GM12872 (cell line): ENCODE measurements around the gene PDSS2.

Experiments
- TF ChIP-seq, protein P1 (sequence below): IDR thresholded peaks from 3 replicates; pipeline ENCODE4 v1.5.1; 2011; ENCODE audit warnings: low read depth, mild to moderate bottlenecking, low read length, moderate library complexity; ENCODE audit not compliant: insufficient read depth

Gene PDSS2

DNA sequence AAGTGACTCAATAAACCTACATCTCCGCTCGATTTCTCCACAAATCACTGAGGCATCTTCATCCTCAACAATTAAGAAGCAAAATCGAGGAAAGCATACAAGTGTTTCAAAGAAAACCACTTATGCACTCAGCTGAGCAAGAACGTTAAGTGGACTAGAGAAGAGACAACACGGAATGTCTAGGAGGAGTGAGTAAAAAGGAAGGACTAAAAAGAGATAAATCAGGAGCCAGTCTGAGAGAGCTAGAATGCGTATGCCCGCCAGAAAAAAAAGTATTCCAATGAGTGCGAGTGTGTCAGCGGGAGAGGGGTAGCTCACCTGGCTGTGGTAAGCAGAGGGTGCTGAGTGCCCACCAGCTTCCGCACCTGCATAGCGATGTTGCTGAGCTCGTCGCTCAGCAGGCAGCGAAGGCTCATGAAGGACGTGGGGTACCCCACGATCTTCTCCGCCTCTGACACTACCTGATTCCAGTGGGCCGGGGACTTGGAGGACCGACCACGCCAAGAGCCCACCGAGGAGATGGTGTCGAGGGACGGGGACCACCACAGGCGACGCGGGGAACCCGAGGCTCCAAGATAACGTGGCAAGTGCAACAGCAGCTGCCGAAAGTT, 587 bp downstream of the PDSS2 start:
- TF ChIP-seq, protein P1, sequence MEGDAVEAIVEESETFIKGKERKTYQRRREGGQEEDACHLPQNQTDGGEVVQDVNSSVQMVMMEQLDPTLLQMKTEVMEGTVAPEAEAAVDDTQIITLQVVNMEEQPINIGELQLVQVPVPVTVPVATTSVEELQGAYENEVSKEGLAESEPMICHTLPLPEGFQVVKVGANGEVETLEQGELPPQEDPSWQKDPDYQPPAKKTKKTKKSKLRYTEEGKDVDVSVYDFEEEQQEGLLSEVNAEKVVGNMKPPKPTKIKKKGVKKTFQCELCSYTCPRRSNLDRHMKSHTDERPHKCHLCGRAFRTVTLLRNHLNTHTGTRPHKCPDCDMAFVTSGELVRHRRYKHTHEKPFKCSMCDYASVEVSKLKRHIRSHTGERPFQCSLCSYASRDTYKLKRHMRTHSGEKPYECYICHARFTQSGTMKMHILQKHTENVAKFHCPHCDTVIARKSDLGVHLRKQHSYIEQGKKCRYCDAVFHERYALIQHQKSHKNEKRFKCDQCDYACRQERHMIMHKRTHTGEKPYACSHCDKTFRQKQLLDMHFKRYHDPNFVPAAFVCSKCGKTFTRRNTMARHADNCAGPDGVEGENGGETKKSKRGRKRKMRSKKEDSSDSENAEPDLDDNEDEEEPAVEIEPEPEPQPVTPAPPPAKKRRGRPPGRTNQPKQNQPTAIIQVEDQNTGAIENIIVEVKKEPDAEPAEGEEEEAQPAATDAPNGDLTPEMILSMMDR: no peak

- TF ChIP-seq, protein P1: no peak
Measured at GRCh38 chr6:107448776-107449175, 10.6 kb downstream of the PDSS2 start.

DNA sequence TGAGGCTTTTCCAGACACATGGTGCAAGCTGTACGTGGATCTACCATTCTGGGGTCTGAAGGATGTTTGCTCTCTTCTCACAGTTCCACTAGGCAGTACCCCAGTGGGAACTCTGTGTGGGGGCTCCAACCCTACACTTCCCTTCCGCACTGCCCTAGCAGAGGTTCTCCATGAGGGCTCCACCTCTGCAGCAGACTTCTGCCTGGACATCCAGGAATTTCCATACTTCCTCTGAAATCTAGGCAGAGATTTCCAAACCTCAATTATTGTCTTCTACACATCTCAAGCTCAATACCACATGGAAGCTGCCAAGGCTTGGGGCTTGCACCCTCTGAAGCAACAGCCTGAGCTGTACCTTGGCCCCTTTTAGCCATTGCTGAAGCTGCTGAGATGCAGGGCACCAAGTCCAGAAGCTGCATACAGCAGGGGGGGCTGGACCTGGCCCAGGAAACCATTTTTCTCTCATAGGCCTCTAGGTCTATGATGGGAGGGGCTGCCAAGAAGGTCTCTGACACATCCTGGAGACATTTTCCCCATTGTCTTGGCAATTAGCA, 11.6 kb downstream of the PDSS2 start:
- TF ChIP-seq, protein P1: no peak

DNA sequence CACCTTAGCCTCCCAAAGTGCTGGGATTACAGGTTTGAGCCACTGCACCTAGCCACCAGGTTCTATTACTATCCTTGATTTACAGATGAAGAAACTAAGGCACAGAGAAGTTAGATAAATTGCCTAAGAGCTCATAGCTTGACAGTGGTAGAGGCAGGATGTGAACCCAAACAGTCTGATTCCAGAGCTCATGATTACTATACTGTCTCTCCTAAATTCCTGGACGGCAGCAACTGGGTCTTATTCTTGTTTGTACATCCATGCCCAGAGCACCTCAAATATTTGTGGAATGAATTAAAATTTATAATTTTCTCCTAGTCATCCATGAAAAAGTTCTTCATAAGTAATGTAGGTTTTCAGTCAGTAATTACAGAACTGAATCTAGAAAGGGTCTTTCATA, 15.1 kb downstream of the PDSS2 start:
- TF ChIP-seq, protein P1: no peak

DNA sequence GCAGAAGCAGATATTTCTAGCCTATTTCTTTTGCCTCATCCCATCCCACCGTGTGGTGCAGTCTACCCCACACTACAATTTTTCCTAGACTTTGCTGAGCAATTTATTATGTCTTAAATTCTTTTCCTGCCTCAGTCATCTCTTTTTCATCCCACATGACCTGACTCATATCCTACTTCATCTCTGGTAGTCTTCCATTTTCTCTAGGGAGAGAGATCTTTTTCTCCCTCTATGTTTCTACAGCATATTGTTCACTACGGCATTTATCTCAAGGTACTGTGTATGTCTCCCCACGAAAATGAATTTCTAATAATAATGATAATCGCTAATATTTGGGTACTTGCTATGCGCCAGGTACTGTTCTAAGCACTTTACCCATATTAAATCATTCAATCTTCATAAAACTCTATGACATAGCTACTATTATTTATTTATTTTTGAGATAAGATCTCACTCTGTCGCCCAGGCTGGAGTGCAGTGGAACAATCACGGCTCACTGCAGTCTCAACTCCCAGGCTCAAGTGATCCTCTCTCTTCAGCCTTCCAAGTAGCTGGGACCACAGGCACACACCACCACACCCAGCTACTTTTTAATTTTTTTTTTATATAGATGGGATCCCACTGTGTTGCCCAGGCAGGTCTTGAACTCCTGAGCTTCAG, 15.6 kb downstream of the PDSS2 start:
- TF ChIP-seq, protein P1: no peak

DNA sequence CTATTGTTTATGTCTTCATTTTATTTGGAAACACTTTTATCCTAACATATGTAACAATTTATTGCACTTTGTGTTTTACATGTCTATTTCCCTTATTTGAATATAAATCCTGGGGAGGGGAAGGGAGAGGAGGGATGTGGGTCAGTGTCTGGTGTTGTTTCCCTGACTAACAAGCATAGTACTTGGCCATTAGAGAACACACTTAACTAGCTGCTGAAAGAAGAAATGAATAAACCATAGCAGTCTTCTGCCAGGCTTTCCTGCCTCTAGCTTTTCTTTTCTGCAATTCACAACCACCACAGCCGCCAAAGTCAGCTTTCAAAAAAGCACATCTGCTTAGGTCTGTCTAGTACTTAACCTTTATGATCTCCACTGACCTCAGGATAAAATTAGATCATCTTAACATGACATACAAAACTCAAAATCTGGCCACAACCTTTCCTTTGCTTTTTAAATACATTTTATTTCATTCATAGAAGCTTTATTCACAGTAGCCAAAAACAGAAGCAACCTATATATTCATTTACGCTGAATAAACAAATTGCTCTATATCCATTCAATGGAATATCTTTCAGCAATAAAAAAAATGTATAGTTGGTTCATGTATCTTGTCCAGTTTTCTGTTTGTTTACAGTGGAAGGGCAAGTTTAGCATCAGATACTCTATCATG, 16.3 kb downstream of the PDSS2 start:
- TF ChIP-seq, protein P1: no peak

DNA sequence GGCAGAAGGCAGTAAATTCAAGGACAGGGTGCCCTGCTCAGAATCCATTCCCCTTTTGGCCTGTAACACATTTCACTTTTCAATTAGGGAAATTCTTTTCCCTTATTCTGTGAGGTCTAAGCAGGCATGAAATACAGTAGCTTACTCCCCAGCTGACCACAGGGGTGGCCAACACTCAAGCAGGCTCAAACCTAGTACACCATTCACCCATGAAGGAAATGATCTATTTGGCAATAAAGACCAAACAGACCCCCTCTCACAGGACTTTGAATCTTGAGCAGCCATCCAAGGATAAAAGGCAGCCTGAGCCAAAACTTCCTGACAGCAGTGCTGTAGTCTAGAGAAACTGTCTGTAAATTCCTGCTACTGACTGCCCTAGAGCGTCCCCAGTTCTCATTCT, 17.7 kb downstream of the PDSS2 start:
- TF ChIP-seq, protein P1: no peak
